ENCODE results near the gene OSBPL3.

OSBPL3 gene

GRCh38 chr7:24755541-24756407, 224.2 kb downstream of the OSBPL3 start:
- no peak for TF ChIP-seq CTCF (IDR thresholded peaks at IDR 0.05; ENCODE audit: low read depth, low read length)
- Histone ChIP-seq H3K27me3 (ENCODE audit: insufficient read depth, low read depth, severe bottlenecking) (peaks cover 3% of the 10 kb centered on the region), H3K4me3 (ENCODE audit: low read depth, low read length) (no peak overlapping the region), H3K27ac (no peak overlapping the region), H3K9me3 (ENCODE audit: severe bottlenecking) (no peaks in the 10 kb centered on the region), H3K36me3 (no peaks in the 10 kb centered on the region; the same call in 1 of the 2 replicates)
- DNase-seq: no peak

- no peak for DNase-seq
- H3K27me3 ChIP-seq (ENCODE audit: insufficient read depth, low read depth, severe bottlenecking): peaks cover 3% of the 10 kb centered on the region
- no peak overlapping the region for H3K27ac ChIP-seq
- no peak overlapping the region for H3K4me3 ChIP-seq (ENCODE audit: low read depth, low read length)
- H3K9me3 ChIP-seq (ENCODE audit: severe bottlenecking): no peaks in the 10 kb centered on the region
- no peak for TF ChIP-seq CTCF (IDR thresholded peaks at IDR 0.05; ENCODE audit: low read depth, low read length)
- no peaks in the 10 kb centered on the region; the same call in 1 of the 2 replicates for H3K36me3 ChIP-seq
These were observed 225.0 kb downstream of the OSBPL3 start for GRCh38 chr7:24754906-24755506.

- no peak overlapping the region for H3K27ac ChIP-seq
- no peak overlapping the region for H3K4me3 ChIP-seq (ENCODE audit: low read depth, low read length)
- H3K36me3 ChIP-seq: no peaks in the 10 kb centered on the region
- no peak for TF ChIP-seq CTCF (IDR thresholded peaks at IDR 0.05; ENCODE audit: low read depth, low read length)
- no peaks in the 10 kb centered on the region for H3K9me3 ChIP-seq (ENCODE audit: severe bottlenecking)
- no peak for DNase-seq
- H3K27me3 ChIP-seq (ENCODE audit: insufficient read depth, low read depth, severe bottlenecking): no peaks in the 10 kb centered on the region
These were observed 227.7 kb downstream of the OSBPL3 start for GRCh38 chr7:24752073-24752800.

- no peak overlapping the region for H3K27ac ChIP-seq
- no peak for TF ChIP-seq CTCF (IDR thresholded peaks at IDR 0.05; ENCODE audit: low read depth, low read length)
These were observed 228.5 kb downstream of the OSBPL3 start for GRCh38 chr7:24751484-24751883.

GRCh38 chr7:24750441-24751055, 229.4 kb downstream of the OSBPL3 start:
- Histone ChIP-seq H3K36me3 (no peaks in the 10 kb centered on the region), H3K27me3 (ENCODE audit: insufficient read depth, low read depth, severe bottlenecking) (no peaks in the 10 kb centered on the region), H3K4me3 (ENCODE audit: low read depth, low read length) (no peak overlapping the region), H3K9me3 (ENCODE audit: severe bottlenecking) (no peaks in the 10 kb centered on the region), H3K27ac (no peak overlapping the region)
- DNase-seq: no peak
- no peak for TF ChIP-seq CTCF (IDR thresholded peaks at IDR 0.05; ENCODE audit: low read depth, low read length)

More at GRCh38 chr7:24751484-24751883, 228.5 kb downstream of the OSBPL3 start:
- H3K27me3 ChIP-seq (ENCODE audit: insufficient read depth, low read depth, severe bottlenecking): no peaks in the 10 kb centered on the region
- no peaks in the 10 kb centered on the region for H3K36me3 ChIP-seq
- no peak overlapping the region for H3K4me3 ChIP-seq (ENCODE audit: low read depth, low read length)
- no peak for DNase-seq
- H3K9me3 ChIP-seq (ENCODE audit: severe bottlenecking): no peaks in the 10 kb centered on the region

Measured in WERI-Rb-1 (cell line).